Stimulated activated CD8-positive, alpha-beta memory T cell treated with anti-CD3 and anti-CD28 coated beads, Interleukin-7, amount 100 ng/mL, for 24 hours (primary cell): ENCODE results near the gene RAN.
"Not testable (repeated sequence)": the region's sequence is repeated elsewhere in the genome, so short reads cannot be mapped to it uniquely, and the experiment has no call there.

Experiments
- DNase-seq: peaks from one replicate; pipeline ENCODE4 v3.0.0-alpha.2; 2020; ENCODE audit warnings: low read depth

The RAN gene

DNA sequence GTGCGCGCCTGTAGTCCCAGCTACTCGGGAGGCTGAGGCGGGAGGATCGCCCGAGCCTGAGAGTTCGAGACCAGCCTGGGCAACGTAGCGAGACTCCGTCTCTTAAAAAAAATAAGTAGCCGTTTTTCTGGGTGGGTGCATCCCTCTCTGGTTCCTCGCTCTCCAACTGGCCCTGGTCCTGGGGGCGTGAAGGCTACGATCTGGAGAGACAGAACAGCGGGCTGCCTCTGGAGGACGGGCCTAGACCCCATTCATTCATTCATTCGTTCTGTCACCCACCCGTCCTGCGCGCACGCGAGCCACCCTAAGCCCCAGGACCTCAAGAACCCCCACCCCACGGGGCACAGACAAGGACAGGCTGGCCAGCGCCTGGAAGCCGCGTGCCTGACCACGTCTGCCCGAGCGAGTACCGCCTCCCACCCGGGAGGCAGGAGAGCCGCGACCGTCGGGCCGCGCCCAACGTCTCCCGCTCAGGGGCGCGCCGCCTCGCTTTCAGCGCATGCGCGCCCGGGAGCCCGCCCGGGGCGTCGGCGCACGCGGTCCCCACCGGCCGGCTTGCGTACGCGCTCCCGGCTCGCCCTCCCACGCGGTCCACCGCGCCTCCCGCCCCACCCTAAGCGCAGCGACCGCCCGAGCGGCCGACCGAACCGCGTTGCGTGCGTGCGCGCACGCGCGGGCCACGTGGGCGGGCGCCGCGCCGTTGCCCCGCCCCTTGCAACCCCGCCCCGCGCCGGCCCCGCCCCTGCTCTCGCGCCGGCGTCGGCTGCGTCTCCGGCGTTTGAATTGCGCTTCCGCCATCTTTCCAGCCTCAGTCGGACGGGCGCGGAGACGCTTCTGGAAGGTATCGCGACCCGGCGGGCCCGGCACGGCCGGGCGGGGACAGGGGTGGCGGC is at the start of gene RAN:
Gene RAN, plus strand, starts transcription at position 781 of the 893 bp plus-strand sequence. CDS start 528 bp downstream, outside the sequence.
- DNase-seq, result peak; percentile 78

GRCh38 chr12:130825771-130826150 is 46.1 kb upstream of the RAN start:
- no peak for DNase-seq

DNA sequence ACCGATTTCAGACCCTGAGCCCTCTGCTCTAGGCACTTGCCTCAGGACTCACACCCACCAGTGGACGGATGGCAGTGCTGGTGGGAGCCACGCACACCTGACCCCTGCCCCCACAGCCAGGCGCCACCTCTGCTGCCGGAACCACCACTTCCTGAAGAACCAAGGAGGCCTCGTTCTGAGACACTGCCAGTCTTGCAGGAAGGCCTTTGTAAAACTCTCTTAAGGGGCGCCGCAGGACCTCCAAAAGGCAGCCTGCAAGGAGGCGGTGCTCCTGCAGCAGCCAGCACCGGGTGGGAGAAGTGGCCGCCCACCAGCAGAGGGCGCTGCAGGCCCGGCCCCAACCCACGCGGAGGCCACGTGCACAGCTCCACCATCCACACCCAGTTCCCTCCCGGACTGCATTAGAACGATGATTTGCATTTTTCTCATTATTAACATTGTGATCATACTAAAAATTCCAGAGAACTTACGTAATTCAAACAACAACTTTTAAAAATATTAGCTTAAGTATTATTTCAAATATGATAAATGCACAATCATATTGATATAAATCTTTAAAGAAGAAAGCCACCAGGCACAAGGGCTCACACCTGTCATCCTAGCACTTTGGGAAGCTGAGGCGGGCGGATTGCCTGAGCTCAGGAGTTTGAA is 45.6 kb upstream of the RAN start:
- DNase-seq, result peak; percentile 58

- no peak for DNase-seq
These were observed 44.4 kb upstream of the RAN start for GRCh38 chr12:130827432-130827831.

DNA sequence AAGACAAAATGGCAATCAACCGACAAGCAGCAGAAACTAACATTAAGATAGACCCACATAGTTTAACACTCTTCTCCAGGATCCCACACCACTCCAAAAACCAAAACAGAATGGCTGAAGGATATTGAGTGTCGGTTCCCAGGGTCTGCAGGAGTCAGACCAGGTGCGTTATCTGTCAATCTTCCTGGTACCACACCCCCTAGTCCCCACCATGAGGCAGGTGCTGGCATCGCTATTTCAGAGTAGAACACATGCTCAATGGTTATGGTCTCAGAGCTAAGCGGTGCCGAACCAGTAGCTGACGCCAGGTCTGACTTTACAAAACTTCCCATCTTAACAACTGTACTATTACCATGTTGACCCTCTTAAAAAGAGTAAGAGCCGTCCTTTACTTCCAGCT is 43.0 kb upstream of the RAN start:
- DNase-seq, result no peak

- DNase-seq, result no peak
These were observed 42.2 kb upstream of the RAN start for GRCh38 chr12:130829391-130830245.

- DNase-seq, result no peak
These were observed 41.7 kb upstream of the RAN start for GRCh38 chr12:130830246-130830551.

GRCh38 chr12:130831246-130831645 is 40.6 kb upstream of the RAN start:
- DNase-seq, result no peak

DNA sequence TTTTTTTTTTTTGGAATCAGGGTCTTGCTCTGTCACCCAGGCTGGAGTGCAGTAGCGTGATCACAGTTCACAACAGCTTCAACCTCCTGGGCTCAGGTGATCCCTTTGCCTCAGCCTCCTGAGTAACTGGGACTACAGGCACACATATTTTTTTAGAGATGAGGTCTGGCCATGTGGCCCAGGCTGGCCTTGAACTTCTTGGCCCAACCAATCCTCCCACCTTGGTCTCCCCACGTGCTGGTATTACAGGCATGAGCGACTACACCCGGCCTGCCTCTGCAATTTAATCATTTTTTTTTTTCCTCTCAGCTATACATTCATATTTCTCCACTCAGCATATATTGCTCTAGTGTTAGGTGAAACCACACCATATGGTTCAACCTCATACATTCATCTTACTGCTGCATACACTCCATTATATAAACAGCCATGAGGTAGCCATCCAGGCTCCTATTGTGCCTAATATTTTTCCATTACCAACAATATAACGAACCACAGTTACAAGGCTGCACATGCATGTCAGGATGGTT is 39.9 kb upstream of the RAN start:
- no peak for DNase-seq

DNA sequence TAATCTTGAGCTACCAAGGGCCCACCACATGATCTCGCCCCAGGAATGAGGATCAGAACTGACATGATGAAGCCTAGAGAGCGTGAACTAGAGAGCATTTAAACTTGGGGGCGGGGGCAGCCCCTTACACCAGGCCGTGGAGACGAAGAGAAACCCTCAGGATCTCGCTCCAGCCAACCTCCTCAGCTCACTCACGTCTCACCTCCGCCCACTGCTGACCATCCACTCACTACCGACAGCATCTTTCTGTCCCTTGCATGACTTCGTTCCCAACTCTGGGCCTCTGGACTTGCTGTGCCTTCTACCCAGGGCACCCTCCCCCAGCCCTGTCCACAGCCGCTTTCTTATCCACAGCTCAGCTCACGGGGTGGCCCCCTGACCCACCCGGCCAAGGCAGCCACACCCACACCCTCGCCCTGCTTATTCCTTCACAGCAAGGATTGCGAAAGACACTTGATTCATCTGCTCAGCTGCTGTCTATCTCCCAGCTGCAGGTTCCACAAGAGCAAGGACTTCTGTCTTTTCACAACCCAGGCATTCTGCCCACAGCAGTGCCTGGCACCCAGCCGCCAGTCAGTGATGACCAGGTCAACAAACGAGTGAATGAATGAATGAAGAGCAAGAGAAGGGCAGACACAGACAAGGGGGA is 39.2 kb upstream of the RAN start:
- DNase-seq, result no peak

DNA sequence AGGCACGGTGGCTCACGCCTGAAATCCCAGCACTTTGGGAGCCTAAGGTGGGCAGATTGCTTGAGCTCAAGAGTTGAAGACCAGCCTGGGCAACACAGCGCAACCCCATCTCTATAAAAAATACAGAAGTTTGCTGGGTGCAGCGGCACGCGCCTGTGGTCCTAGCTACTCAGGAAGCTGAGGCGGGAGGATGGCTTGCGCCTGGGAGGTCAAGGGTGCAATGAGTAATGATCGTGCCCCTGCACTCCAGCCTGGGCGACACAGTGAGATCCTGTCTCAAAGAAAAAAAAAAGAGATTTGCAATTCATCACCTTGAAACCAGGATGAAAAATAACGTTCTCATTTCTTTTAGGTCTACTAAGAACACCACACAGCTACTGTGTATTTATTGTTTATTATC is 36.9 kb upstream of the RAN start:
- DNase-seq, result no peak

DNA sequence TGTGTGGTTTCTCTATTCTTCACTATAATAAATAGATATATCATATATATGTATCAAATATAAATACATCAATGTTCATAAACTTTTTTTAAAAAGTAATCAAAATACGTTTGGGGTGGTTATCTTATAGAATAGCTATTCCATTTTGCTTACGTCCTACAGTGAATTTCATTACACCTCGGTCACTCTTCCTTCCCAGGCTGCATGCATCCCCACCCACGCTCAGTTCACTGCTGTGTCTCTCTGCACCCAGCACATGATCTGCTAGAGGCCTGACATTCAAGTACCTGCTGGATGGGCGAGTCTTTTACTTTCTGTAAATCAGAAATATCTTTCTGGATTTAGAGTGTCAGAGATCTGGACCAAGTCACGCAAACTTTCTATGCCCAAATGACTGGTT is 36.4 kb upstream of the RAN start:
- DNase-seq, result no peak

- peak; percentile 20 for DNase-seq
These were observed 33.4 kb upstream of the RAN start for GRCh38 chr12:130838284-130838950.

- DNase-seq, result peak; percentile 73
These were observed 32.7 kb upstream of the RAN start, which contains the start of gene STX2 for GRCh38 chr12:130838951-130839769. Gene STX2, minus strand, starts transcription at chr12:130839250. Its CDS starts 151 bp downstream, at chr12:130839099.

DNA sequence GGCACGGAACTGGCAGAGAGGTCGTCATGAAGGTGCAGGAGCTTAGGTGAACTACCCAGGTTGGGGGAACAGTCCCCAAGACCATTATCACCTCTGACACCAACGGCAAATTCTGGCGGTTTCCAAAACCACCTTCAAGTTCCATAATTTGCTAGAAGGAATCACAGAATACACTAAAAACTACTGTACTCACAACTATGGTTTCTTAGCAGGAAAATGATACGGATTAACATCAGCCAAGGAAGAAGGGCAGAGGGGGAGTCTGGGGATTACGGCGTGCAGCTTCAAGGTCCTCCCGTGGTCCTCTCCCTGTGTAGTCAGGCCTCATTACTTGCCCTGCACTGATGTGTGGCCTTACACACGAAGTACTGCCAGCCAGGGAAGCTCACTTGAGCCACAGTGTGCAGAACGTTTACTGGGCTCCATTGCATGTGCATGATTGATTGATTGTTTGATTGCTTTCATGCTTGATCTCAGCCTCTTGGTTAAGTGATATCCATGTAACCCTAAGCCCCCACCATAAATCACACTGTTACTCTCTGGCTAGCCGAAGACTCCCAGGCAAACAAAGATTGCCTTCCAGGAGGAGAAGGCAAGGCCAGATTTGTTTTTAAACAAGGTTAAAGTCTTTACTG is 32.0 kb upstream of the RAN start:
- no peak for DNase-seq

- DNase-seq, result no peak
These were observed 25.5 kb upstream of the RAN start for GRCh38 chr12:130846369-130846768.

DNA sequence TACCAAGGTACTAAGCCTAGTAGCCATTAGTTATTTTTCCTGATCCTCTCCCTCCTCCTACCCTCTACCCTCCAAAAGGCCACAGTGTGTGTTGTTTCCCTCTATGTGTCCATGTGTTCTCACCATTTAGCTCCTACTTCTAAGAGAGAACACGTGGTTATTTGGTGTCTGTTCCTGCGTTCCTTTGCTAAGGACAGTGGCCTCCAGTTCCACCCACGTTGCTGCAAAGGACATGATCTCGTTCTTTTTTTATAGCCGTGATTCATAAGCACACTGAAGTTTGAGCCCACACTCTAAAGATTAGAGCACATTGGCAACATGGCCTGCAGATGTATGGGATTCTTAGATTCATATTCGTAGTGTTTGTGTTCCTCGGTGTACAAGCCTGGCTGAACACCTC is 24.8 kb upstream of the RAN start:
- no peak for DNase-seq

- DNase-seq, result not testable (repeated sequence)
These were observed 23.8 kb upstream of the RAN start for GRCh38 chr12:130848105-130848504.

DNA sequence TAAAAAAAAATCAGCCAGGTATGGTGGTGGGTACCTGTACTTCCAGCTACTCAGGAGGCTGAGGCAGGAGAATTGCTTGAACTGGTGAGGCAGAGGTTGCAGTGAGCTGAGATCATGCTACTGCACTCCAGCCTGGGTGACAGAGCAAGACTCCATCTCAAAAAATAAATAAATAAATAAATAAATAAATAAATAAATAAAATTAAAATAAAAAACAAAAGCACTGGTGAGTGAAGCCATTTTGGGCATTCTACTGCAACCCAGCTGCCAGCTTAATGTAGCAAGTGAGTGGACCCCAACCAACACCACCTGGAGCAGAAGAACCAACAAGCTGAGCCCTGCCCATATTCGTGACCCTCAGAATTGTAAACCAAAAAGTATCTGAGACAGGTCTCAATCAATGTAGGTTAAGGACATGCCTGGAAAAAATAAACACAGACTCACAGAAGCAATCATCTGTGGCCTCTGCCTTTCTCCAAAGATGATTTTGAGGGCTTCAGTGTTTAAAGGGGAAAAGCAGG is 23.0 kb upstream of the RAN start:
- not testable (repeated sequence) for DNase-seq
